GM19372 (cell line): Measurements from ENCODE around the gene NPRL2.

ENCODE experiments used
- ATAC-seq: cut with Tn5 transposase; IDR thresholded peaks from one replicate; pipeline ENCODE4 v1.9.1; 2021; ENCODE audit warnings: mild to moderate bottlenecking, low read depth, moderate library complexity; ENCODE audit not compliant: unreplicated experiment

NPRL2 gene

GRCh38 chr3:50353245-50354004, 2.9 kb upstream of the NPRL2 start:
- no peak for ATAC-seq

- ATAC-seq = no peak
Measured at GRCh38 chr3:50352781-50353180, 2.2 kb upstream of the NPRL2 start.

- ATAC-seq = no peak
Measured at GRCh38 chr3:50351323-50351697, 735 bp upstream of the NPRL2 start.

GRCh38 chr3:50350213-50350526, 405 bp downstream of the NPRL2 start:
- ATAC-seq = no peak

GRCh38 chr3:50347187-50347813, 3.3 kb downstream of the NPRL2 start:
- ATAC-seq = no peak

- no peak for ATAC-seq
Measured at GRCh38 chr3:50345586-50346234, 4.9 kb downstream of the NPRL2 start, which contains the start of gene ZMYND10. Gene ZMYND10 (minus strand): TSS chr3:50345732. CDS start chr3:50345579, 153 bp downstream.

GRCh38 chr3:50345008-50345407, 5.6 kb downstream of the NPRL2 start:
- no peak for ATAC-seq

- ATAC-seq = no peak
Measured at GRCh38 chr3:50342813-50343633, 7.6 kb downstream of the NPRL2 start.

- ATAC-seq = no peak
Measured at GRCh38 chr3:50341996-50342650, 8.5 kb downstream of the NPRL2 start.

GRCh38 chr3:50341537-50341936, 9.0 kb downstream of the NPRL2 start:
- no peak for ATAC-seq

- ATAC-seq = no peak
Measured at GRCh38 chr3:50340448-50341329, 9.9 kb downstream of the NPRL2 start, which contains the start of gene RASSF1. Gene RASSF1 (minus strand): TSS chr3:50340836. CDS start chr3:50340805, 31 bp downstream.

GRCh38 chr3:50340147-50340447, 10.5 kb downstream of the NPRL2 start:
- ATAC-seq = no peak

GRCh38 chr3:50339485-50340146, 11.0 kb downstream of the NPRL2 start:
- no peak for ATAC-seq

- ATAC-seq = no peak
Measured at GRCh38 chr3:50338965-50339364, 11.6 kb downstream of the NPRL2 start.

GRCh38 chr3:50337175-50337861, 13.3 kb downstream of the NPRL2 start:
- ATAC-seq = peak; percentile 67

- peak; percentile 33 for ATAC-seq
Measured at GRCh38 chr3:50336452-50337174, 14.0 kb downstream of the NPRL2 start.

GRCh38 chr3:50334339-50335075, 16.1 kb downstream of the NPRL2 start:
- ATAC-seq = no peak
